AG08395 (cell line): ENCODE results near the gene MMP15.

Source experiments
- DNase-seq: peaks from one replicate; pipeline ENCODE4 v3.0.0; 2012; ENCODE audit warnings: mixed read lengths, low spot score

MMP15 gene

GRCh38 chr16:58035356-58036170 lies 10.0 kb downstream of the MMP15 start:
- DNase-seq: no peak

DNA sequence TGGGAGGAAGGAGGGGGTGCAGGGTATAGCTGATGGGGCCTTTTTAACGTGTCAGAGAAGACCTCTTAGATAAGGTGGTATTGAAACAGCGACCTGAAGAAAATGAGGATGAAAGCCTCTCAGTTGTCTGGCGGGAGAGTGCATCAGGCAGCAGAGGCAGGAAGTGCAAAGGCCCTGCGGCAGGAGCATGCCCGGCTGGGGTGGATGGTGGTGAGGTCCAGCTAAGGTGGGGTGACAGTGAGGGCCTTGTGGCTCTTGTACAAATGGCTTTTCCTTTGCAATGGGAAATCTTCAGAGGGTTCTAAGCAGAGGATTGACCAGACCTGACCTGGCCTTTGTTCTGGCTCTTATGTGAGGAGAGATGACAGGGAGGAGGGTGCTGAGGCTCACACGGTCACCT lies 11.4 kb downstream of the MMP15 start:
- no peak for DNase-seq

GRCh38 chr16:58037365-58038057 lies 12.0 kb downstream of the MMP15 start:
- no peak for DNase-seq

- no peak for DNase-seq
Observed at GRCh38 chr16:58038219-58038641, 12.7 kb downstream of the MMP15 start.

DNA sequence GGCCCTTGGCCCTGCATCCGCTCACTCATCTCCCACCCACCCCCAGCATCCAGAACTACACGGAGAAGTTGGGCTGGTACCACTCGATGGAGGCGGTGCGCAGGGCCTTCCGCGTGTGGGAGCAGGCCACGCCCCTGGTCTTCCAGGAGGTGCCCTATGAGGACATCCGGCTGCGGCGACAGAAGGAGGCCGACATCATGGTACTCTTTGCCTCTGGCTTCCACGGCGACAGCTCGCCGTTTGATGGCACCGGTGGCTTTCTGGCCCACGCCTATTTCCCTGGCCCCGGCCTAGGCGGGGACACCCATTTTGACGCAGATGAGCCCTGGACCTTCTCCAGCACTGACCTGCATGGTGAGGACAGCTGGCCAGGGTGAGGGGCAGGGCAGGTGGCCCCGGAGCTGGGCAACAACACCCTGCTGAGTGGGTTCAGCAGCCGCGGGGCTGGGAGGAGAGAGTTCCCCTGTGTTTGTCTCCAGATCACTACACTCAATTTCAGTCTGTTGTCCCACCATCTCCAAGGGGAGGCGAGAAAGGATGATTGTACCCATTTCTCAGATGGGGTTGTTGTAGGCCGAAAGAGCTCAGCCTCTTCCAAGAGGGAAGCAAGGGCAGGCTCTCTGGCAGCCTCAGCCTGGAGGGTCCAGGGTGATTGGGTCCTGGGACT lies 14.4 kb downstream of the MMP15 start:
- no peak for DNase-seq

DNA sequence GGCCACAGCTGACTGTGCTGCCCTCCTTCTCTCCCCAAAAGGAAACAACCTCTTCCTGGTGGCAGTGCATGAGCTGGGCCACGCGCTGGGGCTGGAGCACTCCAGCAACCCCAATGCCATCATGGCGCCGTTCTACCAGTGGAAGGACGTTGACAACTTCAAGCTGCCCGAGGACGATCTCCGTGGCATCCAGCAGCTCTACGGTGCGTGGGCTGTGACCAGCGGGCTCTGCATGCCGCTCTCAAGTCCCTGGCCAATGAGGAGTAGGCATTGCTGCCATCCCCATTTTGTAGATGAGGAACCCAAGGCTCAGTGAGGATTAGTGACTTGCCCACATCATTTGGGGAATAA lies 14.9 kb downstream of the MMP15 start:
- no peak for DNase-seq

- DNase-seq: no peak
Observed at GRCh38 chr16:58040945-58041627, 15.5 kb downstream of the MMP15 start.

- DNase-seq: no peak
Observed at GRCh38 chr16:58041628-58041955, 16.0 kb downstream of the MMP15 start.

GRCh38 chr16:58042001-58042885 lies 16.7 kb downstream of the MMP15 start:
- no peak for DNase-seq

DNA sequence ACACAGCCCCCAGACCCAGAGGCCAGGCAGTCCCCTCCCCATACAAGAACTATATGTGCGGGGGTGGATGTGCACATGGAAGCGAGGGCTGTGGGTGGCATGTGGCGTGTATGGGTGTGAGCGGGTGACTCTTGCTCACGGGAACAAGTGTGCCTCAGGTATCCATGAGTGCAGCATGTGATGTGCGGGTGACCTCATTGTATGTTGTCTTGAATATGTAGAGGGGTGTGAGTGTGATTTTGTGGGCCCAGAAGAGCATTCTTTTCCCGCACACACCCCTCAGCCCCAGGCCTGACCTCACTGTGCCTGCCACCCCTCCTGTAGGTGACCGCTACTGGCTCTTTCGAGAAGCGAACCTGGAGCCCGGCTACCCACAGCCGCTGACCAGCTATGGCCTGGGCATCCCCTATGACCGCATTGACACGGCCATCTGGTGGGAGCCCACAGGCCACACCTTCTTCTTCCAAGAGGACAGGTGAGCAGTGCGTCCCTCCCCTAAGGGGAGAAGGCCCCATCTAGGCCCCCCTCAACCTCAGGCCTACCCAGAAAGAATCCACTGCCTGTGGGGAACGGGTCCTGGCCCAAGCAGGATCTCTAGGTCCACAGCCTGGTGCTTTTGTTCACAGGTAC lies 17.4 kb downstream of the MMP15 start:
- DNase-seq: no peak

GRCh38 chr16:58043571-58044155 lies 18.1 kb downstream of the MMP15 start:
- no peak for DNase-seq

- no peak for DNase-seq
Observed at GRCh38 chr16:58044266-58045019, 18.9 kb downstream of the MMP15 start.

DNA sequence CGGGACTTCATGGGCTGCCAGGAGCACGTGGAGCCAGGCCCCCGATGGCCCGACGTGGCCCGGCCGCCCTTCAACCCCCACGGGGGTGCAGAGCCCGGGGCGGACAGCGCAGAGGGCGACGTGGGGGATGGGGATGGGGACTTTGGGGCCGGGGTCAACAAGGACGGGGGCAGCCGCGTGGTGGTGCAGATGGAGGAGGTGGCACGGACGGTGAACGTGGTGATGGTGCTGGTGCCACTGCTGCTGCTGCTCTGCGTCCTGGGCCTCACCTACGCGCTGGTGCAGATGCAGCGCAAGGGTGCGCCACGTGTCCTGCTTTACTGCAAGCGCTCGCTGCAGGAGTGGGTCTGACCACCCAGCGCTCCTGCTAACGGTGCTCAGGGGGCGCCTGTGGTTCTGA lies 19.5 kb downstream of the MMP15 start:
- DNase-seq: no peak

DNA sequence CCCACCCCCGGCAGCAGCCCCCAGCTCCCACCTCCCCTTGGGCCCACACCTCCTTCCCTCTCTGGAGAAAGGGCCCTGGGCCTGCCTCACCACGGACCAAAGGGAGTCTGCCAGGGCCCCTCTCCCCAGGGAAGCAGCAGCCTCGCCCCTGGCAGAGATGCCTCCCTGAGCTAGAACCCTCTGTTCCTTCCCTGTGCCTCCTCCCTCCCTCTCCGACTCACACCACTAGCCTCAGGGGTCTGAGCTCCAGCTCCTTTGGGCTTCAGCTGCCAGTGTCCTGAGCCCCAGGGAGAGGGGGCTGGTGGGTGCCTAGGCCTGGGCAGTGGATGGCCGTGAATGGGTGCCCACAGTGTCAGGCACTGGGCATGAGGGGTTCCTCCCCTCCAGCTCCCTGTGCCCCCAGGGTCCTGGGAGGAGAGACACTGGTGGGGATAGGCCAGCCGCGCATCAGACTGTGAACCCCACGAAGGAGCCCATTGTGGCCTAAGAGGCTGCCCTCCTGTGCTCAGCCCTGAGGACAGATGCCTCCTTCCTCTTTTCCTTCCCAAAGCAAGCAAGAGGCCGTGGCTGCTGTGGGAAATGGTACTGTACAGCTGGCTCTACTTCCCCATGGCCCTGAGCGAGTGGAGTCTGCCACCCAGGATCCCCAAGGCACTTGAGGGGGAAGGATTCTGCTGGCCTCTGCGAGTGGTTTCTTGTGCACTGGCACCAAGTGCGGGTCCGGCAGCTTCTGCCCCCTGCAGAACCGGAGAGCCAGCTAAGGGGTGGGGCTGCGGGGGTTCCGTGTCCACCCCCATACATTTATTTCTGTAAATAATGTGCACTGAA lies 20.7 kb downstream of the MMP15 start:
- DNase-seq: no peak

- no peak for DNase-seq
Observed at GRCh38 chr16:58046936-58047335, 21.4 kb downstream of the MMP15 start.

- no peak for DNase-seq
Observed at GRCh38 chr16:58047557-58048348, 22.2 kb downstream of the MMP15 start.

- no peak for DNase-seq
Observed at GRCh38 chr16:58048494-58049231, 23.1 kb downstream of the MMP15 start.
